Amniotic stem cell (primary cell): Measurements from ENCODE around the gene DYNC1H1.

Experiments
- DNase-seq: peaks from one replicate; lab custom pipeline; 2025; lab: John Stamatoyannopoulos, UW

DYNC1H1 gene

GRCh38 chr14:102035914-102036313, 71.5 kb downstream of the DYNC1H1 start:
- no peak for DNase-seq

GRCh38 chr14:102037686-102038085, 73.3 kb downstream of the DYNC1H1 start:
- no peak for DNase-seq

- DNase-seq = no peak
Measured at GRCh38 chr14:102039157-102039556, 74.8 kb downstream of the DYNC1H1 start.

- DNase-seq = no peak
Measured at GRCh38 chr14:102040153-102040552, 75.8 kb downstream of the DYNC1H1 start.

GRCh38 chr14:102042699-102043098, 78.3 kb downstream of the DYNC1H1 start:
- no peak for DNase-seq

- no peak for DNase-seq
Measured at GRCh38 chr14:102043251-102044025, 79.1 kb downstream of the DYNC1H1 start.

GRCh38 chr14:102044566-102044965, 80.2 kb downstream of the DYNC1H1 start:
- no peak for DNase-seq

GRCh38 chr14:102046337-102047278, 82.2 kb downstream of the DYNC1H1 start:
- no peak for DNase-seq

GRCh38 chr14:102047808-102048540, 83.6 kb downstream of the DYNC1H1 start:
- no peak for DNase-seq

GRCh38 chr14:102049258-102050025, 85.1 kb downstream of the DYNC1H1 start:
- DNase-seq = no peak

- no peak for DNase-seq
Measured at GRCh38 chr14:102050026-102050405, 85.6 kb downstream of the DYNC1H1 start.

- no peak for DNase-seq
Measured at GRCh38 chr14:102050625-102051024, 86.3 kb downstream of the DYNC1H1 start.

- no peak for DNase-seq
Measured at GRCh38 chr14:102052522-102052921, 88.1 kb downstream of the DYNC1H1 start.

GRCh38 chr14:102055181-102055901, 91.0 kb downstream of the DYNC1H1 start:
- DNase-seq = peak; percentile 29

GRCh38 chr14:102056694-102057442, 92.5 kb downstream of the DYNC1H1 start:
- no peak for DNase-seq

GRCh38 chr14:102057480-102058114, 93.2 kb downstream of the DYNC1H1 start:
- no peak for DNase-seq

GRCh38 chr14:102058146-102058545, 93.8 kb downstream of the DYNC1H1 start:
- DNase-seq = no peak

- no peak for DNase-seq
Measured at GRCh38 chr14:102058961-102059360, 94.6 kb downstream of the DYNC1H1 start.

GRCh38 chr14:102063109-102063807, 98.9 kb downstream of the DYNC1H1 start:
- DNase-seq = peak; percentile 51
